Measurements from ENCODE around the gene BRSK1.

GRCh38 chr19:55303477-55303876 lies 19.7 kb downstream of the BRSK1 start:
- TF ChIP-seq MXI1 (conservative IDR thresholded peaks at IDR 0.05; ENCODE audit: poor library complexity, severe bottlenecking) (no peak), CTCF (IDR thresholded peaks at IDR 0.05; ENCODE audit: poor library complexity, severe bottlenecking) (no peak), EP300 (conservative IDR thresholded peaks at IDR 0.05; ENCODE audit: poor library complexity, severe bottlenecking) (no peak), RAD21 (conservative IDR thresholded peaks at IDR 0.05) (no peak), POLR2AphosphoS5 (IDR thresholded peaks at IDR 0.05) (no peak), EZH2 (IDR thresholded peaks at IDR 0.05; ENCODE audit: borderline replicate concordance, insufficient read depth, low read length, poor library complexity, severe bottlenecking) (no peak)
- TF ChIP-seq, protein P1, sequence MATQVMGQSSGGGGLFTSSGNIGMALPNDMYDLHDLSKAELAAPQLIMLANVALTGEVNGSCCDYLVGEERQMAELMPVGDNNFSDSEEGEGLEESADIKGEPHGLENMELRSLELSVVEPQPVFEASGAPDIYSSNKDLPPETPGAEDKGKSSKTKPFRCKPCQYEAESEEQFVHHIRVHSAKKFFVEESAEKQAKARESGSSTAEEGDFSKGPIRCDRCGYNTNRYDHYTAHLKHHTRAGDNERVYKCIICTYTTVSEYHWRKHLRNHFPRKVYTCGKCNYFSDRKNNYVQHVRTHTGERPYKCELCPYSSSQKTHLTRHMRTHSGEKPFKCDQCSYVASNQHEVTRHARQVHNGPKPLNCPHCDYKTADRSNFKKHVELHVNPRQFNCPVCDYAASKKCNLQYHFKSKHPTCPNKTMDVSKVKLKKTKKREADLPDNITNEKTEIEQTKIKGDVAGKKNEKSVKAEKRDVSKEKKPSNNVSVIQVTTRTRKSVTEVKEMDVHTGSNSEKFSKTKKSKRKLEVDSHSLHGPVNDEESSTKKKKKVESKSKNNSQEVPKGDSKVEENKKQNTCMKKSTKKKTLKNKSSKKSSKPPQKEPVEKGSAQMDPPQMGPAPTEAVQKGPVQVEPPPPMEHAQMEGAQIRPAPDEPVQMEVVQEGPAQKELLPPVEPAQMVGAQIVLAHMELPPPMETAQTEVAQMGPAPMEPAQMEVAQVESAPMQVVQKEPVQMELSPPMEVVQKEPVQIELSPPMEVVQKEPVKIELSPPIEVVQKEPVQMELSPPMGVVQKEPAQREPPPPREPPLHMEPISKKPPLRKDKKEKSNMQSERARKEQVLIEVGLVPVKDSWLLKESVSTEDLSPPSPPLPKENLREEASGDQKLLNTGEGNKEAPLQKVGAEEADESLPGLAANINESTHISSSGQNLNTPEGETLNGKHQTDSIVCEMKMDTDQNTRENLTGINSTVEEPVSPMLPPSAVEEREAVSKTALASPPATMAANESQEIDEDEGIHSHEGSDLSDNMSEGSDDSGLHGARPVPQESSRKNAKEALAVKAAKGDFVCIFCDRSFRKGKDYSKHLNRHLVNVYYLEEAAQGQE (IDR thresholded peaks at IDR 0.05; ENCODE audit: borderline replicate concordance) = no peak

Measured in neural cell (in vitro differentiated cells).